Transverse colon (tissue), 4 donors: Measurements from ENCODE around the gene TMEM52. TPM values are rescaled to one million over a fixed set of nuclear protein-coding genes. Genes with fewer than 3 reads are reported as not detected.

ENCODE experiments used
- DNase-seq: peaks from one replicate; pipeline ENCODE4 v3.0.0-alpha.2; 2019
- H3K27ac ChIP-seq, 4 donors: fragments of 200-600 bp; sonication (generic); 2 replicates each; pipeline ENCODE4 v1.5.1; 2016 to 2018; ENCODE audit warnings: inconsistent platforms in 4 of 4
- H3K27me3 ChIP-seq: fragments of 200-600 bp; sonication (generic); 2 replicates; pipeline ENCODE4 v1.5.1; 2017; ENCODE audit warnings: inconsistent platforms
- H3K36me3 ChIP-seq, 4 donors: fragments of 200-600 bp; sonication (generic); 2 replicates each; pipeline ENCODE4 v1.5.1; 2017 to 2019; ENCODE audit warnings: inconsistent platforms in 4 of 4
- H3K4me1 ChIP-seq, 4 donors: fragments of 200-600 bp; sonication (generic); 2 replicates each; pipeline ENCODE4 v1.5.1; 2017 to 2020; ENCODE audit warnings: inconsistent platforms in 4 of 4
- H3K4me3 ChIP-seq, 4 donors: fragments of 200-600 bp; sonication (generic); 1 replicate in 1 of 4; 2 replicates in 3 of 4; pipeline versions ENCODE4 v1.5.1 to v1.6.1; 2017 to 2019; ENCODE audit warnings: inconsistent platforms in 4 of 4
- H3K9me3 ChIP-seq, 2 donors: fragments of 200-600 bp; sonication (generic); 2 replicates each; pipeline ENCODE4 v1.5.1; 2017 to 2019; ENCODE audit warnings: inconsistent platforms in 2 of 2
- CTCF ChIP-seq, 5 experiments: fragments of 200-600 bp in 3 of 5; fragments of 450-650 bp in 2 of 5; sonication (generic) in 3 of 5; IDR thresholded peaks; 1 replicate in 2 of 5; 2 replicates in 3 of 5; pipeline ENCODE4 v1.5.1; 2016 to 2017; ENCODE audit warnings: antibody characterized with exemption in 5 of 5, inconsistent platforms in 3 of 5, mild to moderate bottlenecking in 2 of 5, moderate library complexity in 1 of 5
- EP300 ChIP-seq: sonication (generic); formaldehyde crosslinking; IDR thresholded peaks from one replicate; pipeline ENCODE4 v1.6.1; 2017; ENCODE audit warnings: antibody characterized with exemption, low read depth
- POLR2A ChIP-seq: fragments of 450-650 bp; IDR thresholded peaks from one replicate; pipeline ENCODE4 v1.6.1; 2016; ENCODE audit warnings: antibody characterized with exemption, mild to moderate bottlenecking, moderate library complexity
- POLR2AphosphoS5 ChIP-seq, 3 donors: sonication (generic); formaldehyde crosslinking; IDR thresholded peaks; one replicate each; pipeline ENCODE4 v1.6.1; 2016; ENCODE audit warnings: antibody characterized with exemption in 3 of 3
- WGBS, 2 donors: methylation state at CpG; one replicate each; pipeline ENCODE4 v1.1.5; 2018; ENCODE audit warnings: low coverage in 1 of 2; 5-methylcytosine and 5-hydroxymethylcytosine counted together
- in situ Hi-C, 4 donors: fragments of 200-750 bp; cut with MboI; loops; one replicate each; pipeline versions ENCODE4 v1.15.0 to v1.15.1; 2017; ENCODE audit warnings: low sequenced_read_pairs in 3 of 4, low pct_ligation_motif_present in 1 of 4, low pct_unique_long_range_greater_than_20kb in 1 of 4
- intact Hi-C: fragments of 100-400 bp; cut with DNase I; formaldehyde crosslinking; loops from one replicate; pipeline ENCODE4 v1.15.1; 2023; ENCODE audit warnings: low total_unique reads
- total RNA-seq, 4 donors: library from RNA; depleted of rRNA; stranded (reverse); fragments of >200 nt; gene quantifications; one replicate each; pipeline ENCODE4 v1.1.0, GENCODE V29; 2016

The TMEM52 gene
- total RNA-seq, 4 donors from 2014 or later: 5.2 to 9.5 (median 5.3) TPM; not detected in 1

- H3K27me3 ChIP-seq: no peaks in the 10 kb centered on the region
- intact Hi-C loops: no loop called here
- in situ Hi-C loops: loop anchor here in 1 of 4 donors (25.0 kb wide), 1 partner anchor 116 kb away; no protein-coding TSS in a partner anchor
- WGBS, 2 donors: 58 to 90% methylated on average over 3 to 5 of the region's 5 CpGs
- H3K4me1 ChIP-seq: peaks cover 35 to 78% (median 44%) of the 10 kb centered on the region in 4 donors
- TF ChIP-seq EP300 (no peak), POLR2A (no peak), POLR2AphosphoS5 (IDR thresholded peaks at IDR 0.05) (no peak), CTCF (IDR thresholded peaks at IDR 0.05) (no peak)
- peaks cover 0 to 10% (median 0%) of the 10 kb centered on the region in 4 donors for H3K36me3 ChIP-seq
- no peak for DNase-seq
- H3K9me3 ChIP-seq: no peaks in the 10 kb centered on the region
- no peak overlapping the region for H3K27ac ChIP-seq
- no peak overlapping the region for H3K4me3 ChIP-seq
These were observed 41.1 kb downstream of the TMEM52 start for GRCh38 chr1:1877865-1878436.

- DNase-seq: no peak
- WGBS, 2 donors: 71 to 81% methylated on average over 4 to 11 of the region's 11 CpGs
- TF ChIP-seq CTCF (IDR thresholded peaks at IDR 0.05): no peak
- intact Hi-C loops: no loop called here
- Histone ChIP-seq H3K4me1 (peaks cover 24 to 78% (median 41%) of the 10 kb centered on the region in 4 donors), H3K9me3 (no peaks in the 10 kb centered on the region), H3K27ac (no peak overlapping the region), H3K4me3 (no peak overlapping the region), H3K27me3 (no peaks in the 10 kb centered on the region), H3K36me3 (peaks cover 0 to 10% (median 0%) of the 10 kb centered on the region in 4 donors)
- in situ Hi-C loops: loop anchor here in 1 of 4 donors (25.0 kb wide), 1 partner anchor 114 kb away; no protein-coding TSS in a partner anchor
These were observed 42.6 kb downstream of the TMEM52 start for GRCh38 chr1:1876335-1876930.

GRCh38 chr1:1875932-1876331 is 43.1 kb downstream of the TMEM52 start:
- no peak for TF ChIP-seq EP300
- TF ChIP-seq POLR2A: no peak
- TF ChIP-seq POLR2AphosphoS5 (IDR thresholded peaks at IDR 0.05): no peak
- no peak for TF ChIP-seq CTCF (IDR thresholded peaks at IDR 0.05)
- Histone ChIP-seq H3K36me3 (peaks cover 0 to 10% (median 0%) of the 10 kb centered on the region in 4 donors), H3K27me3 (no peaks in the 10 kb centered on the region), H3K4me3 (no peak overlapping the region), H3K27ac (no peak overlapping the region), H3K4me1 (peaks cover 19 to 78% (median 38%) of the 10 kb centered on the region in 4 donors), H3K9me3 (no peaks in the 10 kb centered on the region)
- no peak for DNase-seq
- intact Hi-C loops: no loop called here
- WGBS, 2 donors: 76 to 100% methylated on average over 1 of the region's 1 CpG
- in situ Hi-C loops: loop anchor here in 1 of 4 donors (25.0 kb wide), 1 partner anchor 114 kb away; no protein-coding TSS in a partner anchor

- in situ Hi-C loops: loop anchor here in 1 of 4 donors (25.0 kb wide), 1 partner anchor 113 kb away; no protein-coding TSS in a partner anchor
- TF ChIP-seq POLR2A: no peak
- no peak for TF ChIP-seq EP300
- TF ChIP-seq POLR2AphosphoS5 (IDR thresholded peaks at IDR 0.05): no peak
- TF ChIP-seq CTCF (IDR thresholded peaks at IDR 0.05): no peak
- peaks cover 14 to 78% (median 28%) of the 10 kb centered on the region in 4 donors for H3K4me1 ChIP-seq
- H3K36me3 ChIP-seq: peaks cover 0 to 10% (median 0%) of the 10 kb centered on the region in 4 donors
- no peak for DNase-seq
- no peaks in the 10 kb centered on the region for H3K9me3 ChIP-seq
- WGBS, 2 donors: 99 to 100% methylated on average over 1 to 7 of the region's 7 CpGs
- H3K27ac ChIP-seq: no peak overlapping the region
- intact Hi-C loops: no loop called here
- H3K27me3 ChIP-seq: no peaks in the 10 kb centered on the region
- no peak overlapping the region for H3K4me3 ChIP-seq
These were observed 44.2 kb downstream of the TMEM52 start for GRCh38 chr1:1874901-1875300.
